Measurements from ENCODE around the gene TRPM3. TPM values are rescaled to one million over a fixed set of nuclear protein-coding genes. Genes with fewer than 3 reads are reported as not detected.

TRPM3 gene
- total RNA-seq, 1 donor from 2014 or later: 0.15 TPM

- Histone ChIP-seq H3K9me3 (no peaks in the 10 kb centered on the region), H3K36me3 (no peaks in the 10 kb centered on the region), H3K27ac (no peak overlapping the region), H3K4me1 (no peaks in the 10 kb centered on the region), H3K27me3 (ENCODE audit: low read depth) (no peaks in the 10 kb centered on the region), H3K4me3 (no peak overlapping the region)
- no peak for ATAC-seq
- DNase-seq: no peak
- intact Hi-C loops (cut with DNase I): no loop called here
- no peak for TF ChIP-seq CTCF (IDR thresholded peaks at IDR 0.05)
These were observed 25.1 kb upstream of the TRPM3 start for GRCh38 chr9:71146511-71146910.

- Histone ChIP-seq H3K4me1 (no peaks in the 10 kb centered on the region), H3K27me3 (ENCODE audit: low read depth) (no peaks in the 10 kb centered on the region), H3K9me3 (no peaks in the 10 kb centered on the region), H3K36me3 (no peaks in the 10 kb centered on the region), H3K4me3 (no peak overlapping the region), H3K27ac (no peak overlapping the region)
- TF ChIP-seq CTCF (IDR thresholded peaks at IDR 0.05): no peak
- intact Hi-C loops (cut with DNase I): no loop called here
- no peak for DNase-seq
- no peak for ATAC-seq
These were observed 23.8 kb upstream of the TRPM3 start for GRCh38 chr9:71145179-71145578.

- ATAC-seq: no peak
- no peak for TF ChIP-seq CTCF (IDR thresholded peaks at IDR 0.05)
- no peaks in the 10 kb centered on the region for H3K4me1 ChIP-seq
- H3K4me3 ChIP-seq: no peak overlapping the region
- no peaks in the 10 kb centered on the region for H3K27me3 ChIP-seq (ENCODE audit: low read depth)
- no peak overlapping the region for H3K27ac ChIP-seq
- no peaks in the 10 kb centered on the region for H3K9me3 ChIP-seq
- intact Hi-C loops (cut with DNase I): no loop called here
- no peak for DNase-seq
- no peaks in the 10 kb centered on the region for H3K36me3 ChIP-seq
These were observed 23.1 kb upstream of the TRPM3 start for GRCh38 chr9:71144495-71144894.

GRCh38 chr9:71136696-71137095 lies 15.3 kb upstream of the TRPM3 start:
- H3K36me3 ChIP-seq: no peaks in the 10 kb centered on the region
- no peak overlapping the region for H3K4me3 ChIP-seq
- no peak for TF ChIP-seq CTCF (IDR thresholded peaks at IDR 0.05)
- no peaks in the 10 kb centered on the region for H3K9me3 ChIP-seq
- H3K27ac ChIP-seq: no peak overlapping the region
- ATAC-seq (no peak), DNase-seq (no peak)
- intact Hi-C loops (cut with DNase I): no loop called here
- H3K4me1 ChIP-seq: no peaks in the 10 kb centered on the region
- no peaks in the 10 kb centered on the region for H3K27me3 ChIP-seq (ENCODE audit: low read depth)

GRCh38 chr9:71131145-71131544 lies 9.7 kb upstream of the TRPM3 start:
- TF ChIP-seq CTCF (IDR thresholded peaks at IDR 0.05): no peak
- no peaks in the 10 kb centered on the region for H3K27me3 ChIP-seq (ENCODE audit: low read depth)
- no peaks in the 10 kb centered on the region for H3K9me3 ChIP-seq
- H3K4me3 ChIP-seq: no peak overlapping the region
- DNase-seq (no peak), ATAC-seq (no peak)
- H3K27ac ChIP-seq: no peak overlapping the region
- intact Hi-C loops (cut with DNase I): no loop called here
- no peaks in the 10 kb centered on the region for H3K4me1 ChIP-seq
- no peaks in the 10 kb centered on the region for H3K36me3 ChIP-seq

- no peaks in the 10 kb centered on the region for H3K36me3 ChIP-seq
- intact Hi-C loops (cut with DNase I): no loop called here
These were observed 9.1 kb upstream of the TRPM3 start for GRCh38 chr9:71130521-71130920.

More at GRCh38 chr9:71130521-71130920, 9.1 kb upstream of the TRPM3 start:
- ATAC-seq: no peak
- Histone ChIP-seq H3K4me1 (no peaks in the 10 kb centered on the region), H3K27me3 (ENCODE audit: low read depth) (no peaks in the 10 kb centered on the region), H3K9me3 (no peaks in the 10 kb centered on the region), H3K27ac (no peak overlapping the region), H3K4me3 (no peak overlapping the region)
- no peak for TF ChIP-seq CTCF (IDR thresholded peaks at IDR 0.05)
- DNase-seq: no peak
